ENCODE measurements around the gene ZNF280D. TPM values are rescaled to one million over a fixed set of nuclear protein-coding genes. Genes with fewer than 3 reads are reported as not detected.

The ZNF280D gene
- total and polyA plus RNA-seq, 2 of the 8 experiments (the other 6 are each of a cell fraction or from before 2014, with no cell fraction given), result 7.4 to 27.5 TPM

- H3K9me3 ChIP-seq (ENCODE audit: insufficient read depth in 2 of 2, low read depth in 1 of 2, low read length in 1 of 2), result no peaks in the 10 kb centered on the region
- H4K5ac ChIP-seq (ENCODE audit: insufficient read length, low read depth, low read length), result no peak overlapping the region
- H3K23ac ChIP-seq (ENCODE audit: insufficient read length), result no peak overlapping the region
- no peaks in the 10 kb centered on the region; the same call in 1 of the 2 replicates for H3K23me2 ChIP-seq (ENCODE audit: low read depth, low read length)
- no peak overlapping the region for H2AFZ ChIP-seq (ENCODE audit: low read length)
- DNase-seq (ENCODE audit: low read depth in 1 of 2, low spot score in 2 of 2), result no peak
- H4K8ac ChIP-seq (ENCODE audit: extremely low read depth, insufficient read depth, low read length), result no peak overlapping the region
- no peak for FAIRE-seq
- WGBS, 2 experiments (ENCODE audit: extremely low coverage in 1 of 2, insufficient coverage in 1 of 2, insufficient read length in 1 of 2, insufficient replicate concordance in 2 of 2, low coverage in 1 of 2, low lambda C conversion rate in 2 of 2, missing lambda C conversion rate in 1 of 2), result 76% methylated on average over 1 of the region's 1 CpG; no CpG with 5 or more reads in 1 of the 2 experiments
- POLR2A ChIA-PET (ENCODE audit: partially characterized antibody), result no interaction called here
- no peaks in the 10 kb centered on the region for H3K36me3 ChIP-seq (ENCODE audit: control insufficient read depth in 2 of 4, insufficient read depth in 4 of 4, low read length in 3 of 4)
- H4K91ac ChIP-seq (replicated peaks; ENCODE audit: insufficient read length, low read length), result no peak overlapping the region
- H3K4me2 ChIP-seq (ENCODE audit: insufficient read depth in 1 of 2, low read depth in 2 of 2, low read length in 2 of 2), result no peak overlapping the region
- no peak overlapping the region for H2BK5ac ChIP-seq (ENCODE audit: low read depth, low read length)
- H3K14ac ChIP-seq (ENCODE audit: insufficient read length), result no peak overlapping the region
- H2BK20ac ChIP-seq (ENCODE audit: low read length), result no peak overlapping the region
- no peak overlapping the region for H2BK120ac ChIP-seq (replicated peaks; ENCODE audit: low read depth, low read length)
- no peak overlapping the region for H3K9ac ChIP-seq (replicated peaks in 1 of 4; ENCODE audit: extremely low read depth in 1 of 4, low read depth in 3 of 4, low read length in 3 of 4)
- H3K79me1 ChIP-seq (ENCODE audit: low read depth, low read length), result no peaks in the 10 kb centered on the region
- no peak overlapping the region for H3K56ac ChIP-seq (replicated peaks; ENCODE audit: insufficient read length, low read depth, low read length)
- H3K18ac ChIP-seq (ENCODE audit: extremely low read depth, low read length), result no peak overlapping the region
- H3K4me3 ChIP-seq (ENCODE audit: extremely low read depth in 1 of 4, insufficient read depth in 2 of 4, low read depth in 3 of 4, low read length in 4 of 4), result no peak overlapping the region
- no peak overlapping the region for H3K27ac ChIP-seq (ENCODE audit: low read depth, low read length)
- no peak overlapping the region for H3K4ac ChIP-seq (replicated peaks; ENCODE audit: insufficient read length, low read depth, low read length)
- no peak overlapping the region for H2BK12ac ChIP-seq (ENCODE audit: low read depth, low read length)
- CTCF ChIA-PET (ENCODE audit: partially characterized antibody), result no interaction called here
- no peak overlapping the region for H2BK15ac ChIP-seq (ENCODE audit: low read length)
- H2AK5ac ChIP-seq (ENCODE audit: low read depth, low read length), result no peak overlapping the region
- H4K20me1 ChIP-seq (replicated peaks in 1 of 2; ENCODE audit: control insufficient read depth in 1 of 2, insufficient read depth in 2 of 2, low read length in 2 of 2), result no peaks in the 10 kb centered on the region
- H3K27me3 ChIP-seq (replicated peaks in 1 of 4; ENCODE audit: control insufficient read depth in 3 of 4, extremely low read depth in 1 of 4, insufficient read depth in 3 of 4, low read length in 3 of 4), result peaks cover 0 to 1% (median 0%) of the 10 kb centered on the region in 4 experiments; a peak in 1 of 7 replicates
- H3K79me2 ChIP-seq (ENCODE audit: control insufficient read depth in 1 of 2, insufficient read depth in 2 of 2, low read length in 2 of 2), result no peaks in the 10 kb centered on the region
- H3K4me1 ChIP-seq (replicated peaks in 1 of 4; ENCODE audit: control insufficient read depth in 3 of 4, insufficient read depth in 4 of 4, low read length in 3 of 4), result peaks cover 0 to 6% (median 1%) of the 10 kb centered on the region in 4 experiments; a peak in 1 of 7 replicates
- TF ChIP-seq NANOG (IDR thresholded peaks at IDR 0.05; ENCODE audit: insufficient read depth, low read depth, low read length, poor library complexity, severe bottlenecking), result no peak
- TF ChIP-seq RNF2 (IDR thresholded peaks at IDR 0.05; ENCODE audit: borderline replicate concordance, low read depth, low read length, missing control alignments, poor library complexity, severe bottlenecking), result no peak
- TF ChIP-seq HDAC6 (IDR thresholded peaks at IDR 0.05; ENCODE audit: low read depth, low read length), result no peak
- no peak for TF ChIP-seq BACH1 (IDR thresholded peaks at IDR 0.05; ENCODE audit: low read length)
- no peak for TF ChIP-seq TEAD4 (IDR thresholded peaks at IDR 0.05; ENCODE audit: low read depth, low read length)
- TF ChIP-seq SP4 (IDR thresholded peaks at IDR 0.05; ENCODE audit: low read length), result no peak
- TF ChIP-seq SIX5 (IDR thresholded peaks at IDR 0.05; ENCODE audit: low read depth, low read length), result no peak
- TF ChIP-seq CEBPB (IDR thresholded peaks at IDR 0.05; ENCODE audit: low read depth, low read length), result no peak
- TF ChIP-seq RBBP5 (IDR thresholded peaks at IDR 0.05; ENCODE audit: borderline replicate concordance, low read depth, low read length), result no peak
- no peak for TF ChIP-seq EP300 (IDR thresholded peaks at IDR 0.05; ENCODE audit: borderline replicate concordance in 1 of 2, low read depth in 2 of 2, low read length in 2 of 2)
- TF ChIP-seq CTBP2 (IDR thresholded peaks at IDR 0.05; ENCODE audit: borderline replicate concordance, insufficient read depth, insufficient read length, low read length), result no peak
- no peak for TF ChIP-seq RAD21 (IDR thresholded peaks at IDR 0.05 in 1 of 2, conservative IDR thresholded peaks at IDR 0.05 in 1 of 2; ENCODE audit: low read depth in 2 of 2, low read length in 2 of 2)
Measured at GRCh38 chr15:56763141-56763895, 30.0 kb upstream of the ZNF280D start.

Measured in H1 (cell line).